ENCODE data around the gene ACTRT3. TPM values are rescaled to one million over a fixed set of nuclear protein-coding genes. Genes with fewer than 3 reads are reported as not detected.
"Not testable (repeated sequence)": the region's sequence is repeated elsewhere in the genome, so short reads cannot be mapped to it uniquely, and the experiment has no call there.

ACTRT3 gene
- total and polyA plus RNA-seq, 2 experiments from 2014 or later = 2.9 to 5.2 TPM

DNA sequence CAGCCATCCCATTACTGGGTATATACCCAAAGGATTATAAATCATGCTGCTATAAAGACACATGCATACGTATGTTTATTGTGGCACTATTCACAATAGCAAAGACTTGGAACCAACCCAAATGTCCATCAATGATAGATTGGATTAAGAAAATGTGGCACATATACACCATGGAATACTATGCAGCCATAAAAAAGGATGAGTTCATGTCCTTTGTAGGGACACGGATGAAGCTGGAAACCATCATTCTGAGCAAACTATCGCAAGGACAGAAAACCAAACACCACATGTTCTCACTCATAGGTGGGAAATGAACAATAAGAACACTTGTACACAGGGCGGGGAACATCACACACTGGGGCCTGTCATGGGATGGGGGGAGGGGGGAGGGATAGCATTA lies 50.9 kb downstream of the ACTRT3 start:
- H4K20me1 ChIP-seq (replicated peaks; ENCODE audit: insufficient read depth); H3K9me2 ChIP-seq (ENCODE audit: insufficient read depth); H3K27me3 ChIP-seq (ENCODE audit: insufficient read depth); H3K36me3 Mint-ChIP-seq (ENCODE audit: low read depth); H3K27me3 Mint-ChIP-seq (ENCODE audit: insufficient read depth, low read depth, poor library complexity); H3K4me1 ChIP-seq (ENCODE audit: insufficient read depth); H3F3A ChIP-seq (replicated peaks; ENCODE audit: low read depth); H3K79me2 ChIP-seq (replicated peaks; ENCODE audit: insufficient read depth); H3K9me3 Mint-ChIP-seq; H3K4me3 Mint-ChIP-seq; ATAC-seq; H2AFZ ChIP-seq; H3K4me3 ChIP-seq; H3K27ac Mint-ChIP-seq; H3K27ac ChIP-seq (ENCODE audit: low read depth); H3K36me3 ChIP-seq (ENCODE audit: insufficient read depth); DNase-seq (ENCODE audit: low spot score); H3K4me1 Mint-ChIP-seq; H3K4me2 ChIP-seq: not testable (repeated sequence)

Small RNA genes within 50 kb of the gene (small RNA-seq; reads per million reads assigned to genes)
- gene RNU6-637P (ENCODE audit: low replicate concordance) = not detected

Other genes with a start within 250 kb of the ACTRT3 start
- 1.1 and 2.7 TPM in 2 replicates for gene MECOM, start 105.8 kb downstream of the ACTRT3 start, total RNA-seq (2014; rRNA removed; shearing (Covaris generic))
- 0.14 and 0.15 TPM in 2 replicates for gene MECOM, start 105.8 kb downstream of the ACTRT3 start, polyA plus RNA-seq (2016; fragmentation: Nextera tagmentation; extraction: Ambion mirVana)
- 206 and 432 TPM in 2 replicates for gene TERC, start 4.5 kb downstream of the ACTRT3 start, total RNA-seq (2014; rRNA removed; shearing (Covaris generic))
- gene TERC, start 4.5 kb downstream of the ACTRT3 start, polyA plus RNA-seq (2016; fragmentation: Nextera tagmentation; extraction: Ambion mirVana) = 1.7 and 2.4 TPM in 2 replicates
- gene MYNN, start 3.8 kb upstream of the ACTRT3 start, total RNA-seq (2014; rRNA removed; shearing (Covaris generic)) = 19.4 and 20.6 TPM in 2 replicates
- 10.8 and 14.2 TPM in 2 replicates for gene MYNN, start 3.8 kb upstream of the ACTRT3 start, polyA plus RNA-seq (2016; fragmentation: Nextera tagmentation; extraction: Ambion mirVana)
- gene LRRIQ4, start 43.3 kb upstream of the ACTRT3 start, total RNA-seq (2014; rRNA removed; shearing (Covaris generic)) = not detected in 2 replicates
- 0.29 TPM in 1 of 2 replicates, not detected in the other for gene LRRIQ4, start 43.3 kb upstream of the ACTRT3 start, polyA plus RNA-seq (2016; fragmentation: Nextera tagmentation; extraction: Ambion mirVana)
- gene LRRC34, start 43.3 kb upstream of the ACTRT3 start, total RNA-seq (2014; rRNA removed; shearing (Covaris generic)) = 15.7 and 19.6 TPM in 2 replicates
- 9.1 and 12.8 TPM in 2 replicates for gene LRRC34, start 43.3 kb upstream of the ACTRT3 start, polyA plus RNA-seq (2016; fragmentation: Nextera tagmentation; extraction: Ambion mirVana)
- gene LRRC31, start 100.4 kb upstream of the ACTRT3 start, total RNA-seq (2014; rRNA removed; shearing (Covaris generic)) = not detected in 2 replicates
- not detected in 2 replicates for gene LRRC31, start 100.4 kb upstream of the ACTRT3 start, polyA plus RNA-seq (2016; fragmentation: Nextera tagmentation; extraction: Ambion mirVana)
- gene SAMD7, start 142.0 kb upstream of the ACTRT3 start, total RNA-seq (2014; rRNA removed; shearing (Covaris generic)) = not detected in 2 replicates
- not detected in 2 replicates for gene SAMD7, start 142.0 kb upstream of the ACTRT3 start, polyA plus RNA-seq (2016; fragmentation: Nextera tagmentation; extraction: Ambion mirVana)
- 19.9 and 23.6 TPM in 2 replicates for gene SEC62, start 197.2 kb upstream of the ACTRT3 start, total RNA-seq (2014; rRNA removed; shearing (Covaris generic))
- 279 and 306 TPM in 2 replicates for gene SEC62, start 197.2 kb upstream of the ACTRT3 start, polyA plus RNA-seq (2016; fragmentation: Nextera tagmentation; extraction: Ambion mirVana)

Measured in GM23338 (cell line).